Gastrocnemius medialis (tissue), 4 donors: Measurements from ENCODE around the gene AMH. TPM values are rescaled to one million over a fixed set of nuclear protein-coding genes. Genes with fewer than 3 reads are reported as not detected.

Source experiments
- ATAC-seq, 2 donors: fragments of 150-250 bp; one replicate each; pipeline ENCODE4 v1.9.1; 2016
- DNase-seq, 2 donors: peaks; one replicate each; pipeline ENCODE4 v3.0.0-alpha.2; 2019
- H3K27ac ChIP-seq, 4 donors: fragments of 200-600 bp; sonication (generic); 1 replicate in 1 of 4; 2 replicates in 3 of 4; pipeline ENCODE4 v1.5.1; 2016 to 2018; ENCODE audit warnings: mild to moderate bottlenecking in 2 of 4, moderate library complexity in 1 of 4
- H3K27me3 ChIP-seq, 3 donors: fragments of 200-600 bp; sonication (generic) in 2 of 3; 1 replicate in 1 of 3; 2 replicates in 2 of 3; pipeline versions ENCODE4 v1.5.1 to v1.6.0; 2016 to 2019; ENCODE audit warnings: mild to moderate bottlenecking in 1 of 3, moderate library complexity in 1 of 3
- H3K36me3 ChIP-seq, 2 donors: fragments of 200-600 bp; sonication (generic) in 1 of 2; one replicate each; pipeline ENCODE4 v1.5.1; 2017 to 2018
- H3K4me1 ChIP-seq, 2 donors: fragments of 200-600 bp; sonication (generic) in 1 of 2; one replicate each; pipeline ENCODE4 v1.5.1; 2016 to 2017; ENCODE audit warnings: mild to moderate bottlenecking in 2 of 2
- H3K4me3 ChIP-seq, 4 donors: fragments of 200-600 bp; sonication (generic) in 3 of 4; 1 replicate in 1 of 4; 2 replicates in 3 of 4; pipeline ENCODE4 v1.5.1; 2016 to 2019; ENCODE audit warnings: mild to moderate bottlenecking in 2 of 4
- H3K9me3 ChIP-seq, 3 donors: fragments of 200-600 bp; sonication (generic) in 2 of 3; 1 replicate in 1 of 3; 2 replicates in 2 of 3; pipeline ENCODE4 v1.5.1; 2016 to 2019
- CTCF ChIP-seq, 5 experiments: fragments of 450-650 bp in 3 of 5; fragments of 200-600 bp in 2 of 5; sonication (generic) in 2 of 5; IDR thresholded peaks in 4 of 5; conservative IDR thresholded peaks in 1 of 5; 1 replicate in 4 of 5; 2 replicates in 1 of 5; pipeline ENCODE4 v1.5.1; 2016 to 2019; ENCODE audit warnings: antibody characterized with exemption in 5 of 5, mild to moderate bottlenecking in 3 of 5, moderate library complexity in 3 of 5
- POLR2A ChIP-seq, 2 donors: fragments of 450-650 bp; IDR thresholded peaks; one replicate each; pipeline ENCODE4 v1.6.1; 2017; ENCODE audit warnings: antibody characterized with exemption in 2 of 2, mild to moderate bottlenecking in 2 of 2, moderate library complexity in 2 of 2
- in situ Hi-C, 4 donors: fragments of 200-750 bp; cut with MboI; loops; one replicate each; pipeline versions ENCODE4 v1.15.0 to v1.8.0; 2017; ENCODE audit warnings: low sequenced_read_pairs in 4 of 4
- intact Hi-C: fragments of 100-400 bp; cut with DNase I; formaldehyde crosslinking; loops from one replicate; pipeline ENCODE4 v1.15.1; 2023; ENCODE audit warnings: low total_unique reads
- total RNA-seq, 4 donors: library from RNA; depleted of rRNA; stranded (reverse); fragments of >200 nt; gene quantifications; one replicate each; pipeline versions ENCODE4 v1.1.0 to v1.2.3, GENCODE V29; 2016

AMH gene
- total RNA-seq, 4 donors from 2014 or later: 0.80 to 3.9 (median 1.2) TPM

GRCh38 chr19:2209408-2209807 lies 39.7 kb upstream of the AMH start:
- H3K27me3 ChIP-seq: no peaks in the 10 kb centered on the region
- no peak overlapping the region for H3K27ac ChIP-seq
- no peak for TF ChIP-seq POLR2A (IDR thresholded peaks at IDR 0.05)
- TF ChIP-seq CTCF (IDR thresholded peaks at IDR 0.05 in 4 of 5, conservative IDR thresholded peaks at IDR 0.05 in 1 of 5): no peak
- no peaks in the 10 kb centered on the region for H3K4me1 ChIP-seq
- H3K9me3 ChIP-seq: no peaks in the 10 kb centered on the region
- ATAC-seq (no peak), DNase-seq (no peak)
- peaks cover 0 to 72% of the 10 kb centered on the region in 2 donors for H3K36me3 ChIP-seq
- in situ Hi-C loops (no loop called here), intact Hi-C loops (no loop called here)
- no peak overlapping the region for H3K4me3 ChIP-seq

DNA sequence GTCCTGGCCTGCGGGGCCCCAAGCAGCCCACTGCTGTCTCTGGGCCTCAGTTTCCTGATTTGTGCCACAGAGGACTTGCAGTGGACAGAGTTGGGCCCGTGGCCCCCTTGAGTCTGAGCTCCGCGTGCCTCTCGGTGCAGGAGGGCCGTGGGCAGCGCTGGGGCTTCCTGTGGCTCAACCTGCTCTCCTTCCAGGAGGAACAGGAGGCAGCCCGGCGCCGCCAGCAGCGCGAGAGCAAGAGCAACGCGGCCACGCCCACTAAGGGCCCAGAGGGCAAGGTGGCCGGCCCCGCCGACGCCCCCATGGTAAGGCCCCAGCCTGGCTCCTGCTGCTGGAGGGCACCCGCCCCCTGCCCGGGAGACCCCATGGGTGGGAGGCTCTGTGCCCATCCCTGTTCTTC lies 38.9 kb upstream of the AMH start:
- DNase-seq (no peak), ATAC-seq (no peak)
- Histone ChIP-seq H3K36me3 (peaks cover 0 to 77% of the 10 kb centered on the region in 2 donors), H3K4me1 (no peaks in the 10 kb centered on the region), H3K27ac (no peak overlapping the region), H3K27me3 (no peaks in the 10 kb centered on the region), H3K4me3 (no peak overlapping the region), H3K9me3 (no peaks in the 10 kb centered on the region)
- no peak for TF ChIP-seq POLR2A (IDR thresholded peaks at IDR 0.05)
- intact Hi-C loops (no loop called here), in situ Hi-C loops (no loop called here)

- TF ChIP-seq CTCF (IDR thresholded peaks at IDR 0.05 in 4 of 5, conservative IDR thresholded peaks at IDR 0.05 in 1 of 5) (no peak), POLR2A (IDR thresholded peaks at IDR 0.05) (no peak)
- Histone ChIP-seq H3K9me3 (no peaks in the 10 kb centered on the region), H3K4me3 (no peak overlapping the region), H3K27me3 (no peaks in the 10 kb centered on the region), H3K4me1 (no peaks in the 10 kb centered on the region), H3K36me3 (peaks cover 0 to 78% of the 10 kb centered on the region in 2 donors), H3K27ac (no peak overlapping the region)
- no peak for ATAC-seq
- no peak for DNase-seq
- in situ Hi-C loops (no loop called here), intact Hi-C loops (no loop called here)
These were observed 38.0 kb upstream of the AMH start for GRCh38 chr19:2210987-2211740.

DNA sequence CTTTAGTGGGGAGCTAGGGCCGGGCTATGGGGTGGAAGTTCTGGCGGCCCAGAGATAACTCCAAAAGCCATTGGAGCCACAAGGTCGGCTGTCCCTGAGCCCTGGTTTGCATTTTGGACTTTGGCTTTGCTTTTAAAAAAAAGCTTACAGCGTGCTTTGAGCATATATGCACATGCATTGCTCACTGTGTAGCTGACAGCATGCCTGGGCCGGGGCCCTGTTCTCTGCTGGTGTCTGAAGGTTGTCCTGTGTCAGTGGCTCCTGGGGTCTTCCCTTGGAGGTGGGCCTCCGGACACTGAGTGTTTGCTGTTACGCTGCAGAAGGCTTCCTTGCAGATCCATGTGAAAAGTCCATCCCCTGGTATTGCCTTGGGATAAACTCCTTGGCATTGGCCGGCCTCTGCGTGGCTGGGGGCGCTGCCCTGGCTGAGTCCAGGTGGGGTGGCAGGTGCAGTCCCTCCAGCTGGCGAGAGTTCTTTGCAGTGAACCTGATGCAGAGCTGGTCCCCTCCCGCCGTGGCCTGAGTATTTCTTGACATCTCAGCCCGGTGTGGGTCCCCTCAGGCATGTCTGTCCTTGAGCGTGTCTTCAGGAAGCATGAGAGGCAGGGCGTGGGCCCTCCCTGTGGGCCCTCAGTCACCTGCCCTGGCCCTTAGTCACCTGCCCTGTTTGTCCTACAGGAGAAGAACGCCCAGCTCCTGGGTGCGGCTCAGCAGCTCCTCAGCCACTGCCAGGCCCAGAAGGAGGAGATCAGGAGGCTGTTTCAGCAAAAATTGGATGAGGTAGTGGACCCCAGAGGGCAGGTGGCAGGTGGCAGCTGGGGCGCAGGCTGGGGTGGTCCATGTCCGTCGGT lies 36.0 kb upstream of the AMH start:
- Histone ChIP-seq H3K4me3 (no peak overlapping the region), H3K27me3 (no peaks in the 10 kb centered on the region), H3K9me3 (no peaks in the 10 kb centered on the region), H3K27ac (no peak overlapping the region), H3K4me1 (no peaks in the 10 kb centered on the region), H3K36me3 (peaks cover 0 to 82% of the 10 kb centered on the region in 2 donors)
- in situ Hi-C loops: no loop called here
- no peak for ATAC-seq
- DNase-seq: no peak
- no peak for TF ChIP-seq POLR2A (IDR thresholded peaks at IDR 0.05)
- no peak for TF ChIP-seq CTCF (IDR thresholded peaks at IDR 0.05 in 4 of 5, conservative IDR thresholded peaks at IDR 0.05 in 1 of 5)
- intact Hi-C loops: no loop called here

DNA sequence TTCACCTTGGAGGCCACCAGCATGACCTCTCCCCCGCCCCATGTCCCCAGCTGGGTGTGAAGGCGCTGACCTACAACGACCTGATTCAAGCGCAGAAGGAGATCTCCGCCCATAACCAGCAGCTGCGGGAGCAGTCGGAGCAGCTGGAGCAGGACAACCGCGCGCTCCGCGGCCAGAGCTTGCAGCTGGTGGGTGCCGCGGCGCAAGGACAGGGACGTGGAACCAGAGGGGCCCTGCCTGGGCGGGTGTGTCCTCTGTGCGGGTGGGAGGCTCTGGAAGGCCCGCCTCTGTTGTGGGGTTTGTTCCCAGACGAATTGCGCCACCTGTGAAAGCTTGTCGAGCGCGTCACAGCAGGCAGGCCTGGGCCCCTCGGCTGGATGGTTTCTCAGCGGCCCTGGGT lies 35.3 kb upstream of the AMH start:
- ATAC-seq (peak in 1 of 2 donors; percentile 38), DNase-seq (peak in 1 of 2 donors; percentile 59)
- Histone ChIP-seq H3K4me3 (no peak overlapping the region), H3K27ac (peak overlapping the region in 1 of 4 donors; percentile 16), H3K36me3 (peaks cover 0 to 85% of the 10 kb centered on the region in 2 donors), H3K4me1 (no peaks in the 10 kb centered on the region), H3K9me3 (no peaks in the 10 kb centered on the region), H3K27me3 (no peaks in the 10 kb centered on the region)
- in situ Hi-C loops (no loop called here), intact Hi-C loops (no loop called here)
- no peak for TF ChIP-seq CTCF (IDR thresholded peaks at IDR 0.05 in 4 of 5, conservative IDR thresholded peaks at IDR 0.05 in 1 of 5)
- no peak for TF ChIP-seq POLR2A (IDR thresholded peaks at IDR 0.05)
